ENCODE data around the gene IQSEC1.

DNA sequence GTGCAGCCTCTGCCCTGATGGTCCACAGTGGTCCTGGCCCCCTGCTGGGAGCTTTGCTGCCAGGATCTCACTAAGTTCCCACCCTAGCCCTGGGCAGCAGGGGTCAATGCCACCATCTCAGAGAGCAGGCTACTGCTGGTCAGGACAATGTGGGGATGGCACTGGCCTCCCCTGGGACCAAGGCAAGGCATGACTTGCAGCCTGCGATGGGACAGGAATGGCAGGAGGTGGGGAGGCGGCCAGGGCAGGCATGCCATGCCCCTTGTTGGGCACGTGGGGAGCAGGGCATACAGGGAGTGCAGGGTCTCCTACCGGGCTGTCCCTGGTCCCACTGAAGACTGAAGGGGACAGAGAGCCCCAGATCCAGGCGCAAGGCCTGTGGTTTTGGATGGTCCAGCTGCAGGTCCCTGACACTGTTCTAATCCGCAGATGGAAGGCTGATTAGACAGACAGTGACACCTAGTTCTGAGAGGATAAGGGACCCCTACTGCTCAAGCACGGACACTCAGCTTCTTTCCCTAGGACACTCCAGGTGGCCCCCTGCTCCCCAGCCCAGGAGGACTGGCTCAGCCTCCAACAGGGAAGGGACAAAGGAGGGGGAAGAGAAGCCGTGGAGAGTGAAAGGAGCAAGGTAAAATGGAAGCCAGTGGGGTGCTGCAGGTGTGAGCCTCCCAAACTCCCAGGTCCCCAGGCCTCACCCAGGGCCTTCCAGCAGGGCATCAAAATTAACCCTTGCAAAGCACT lies 162.7 kb downstream of the IQSEC1 start:
- no peak for TF ChIP-seq POLR2A (IDR thresholded peaks at IDR 0.05)
- TF ChIP-seq, protein P1, sequence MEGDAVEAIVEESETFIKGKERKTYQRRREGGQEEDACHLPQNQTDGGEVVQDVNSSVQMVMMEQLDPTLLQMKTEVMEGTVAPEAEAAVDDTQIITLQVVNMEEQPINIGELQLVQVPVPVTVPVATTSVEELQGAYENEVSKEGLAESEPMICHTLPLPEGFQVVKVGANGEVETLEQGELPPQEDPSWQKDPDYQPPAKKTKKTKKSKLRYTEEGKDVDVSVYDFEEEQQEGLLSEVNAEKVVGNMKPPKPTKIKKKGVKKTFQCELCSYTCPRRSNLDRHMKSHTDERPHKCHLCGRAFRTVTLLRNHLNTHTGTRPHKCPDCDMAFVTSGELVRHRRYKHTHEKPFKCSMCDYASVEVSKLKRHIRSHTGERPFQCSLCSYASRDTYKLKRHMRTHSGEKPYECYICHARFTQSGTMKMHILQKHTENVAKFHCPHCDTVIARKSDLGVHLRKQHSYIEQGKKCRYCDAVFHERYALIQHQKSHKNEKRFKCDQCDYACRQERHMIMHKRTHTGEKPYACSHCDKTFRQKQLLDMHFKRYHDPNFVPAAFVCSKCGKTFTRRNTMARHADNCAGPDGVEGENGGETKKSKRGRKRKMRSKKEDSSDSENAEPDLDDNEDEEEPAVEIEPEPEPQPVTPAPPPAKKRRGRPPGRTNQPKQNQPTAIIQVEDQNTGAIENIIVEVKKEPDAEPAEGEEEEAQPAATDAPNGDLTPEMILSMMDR (IDR thresholded peaks at IDR 0.05): no peak

Data from lower leg skin (tissue), 3 donors.